Measurements from ENCODE around the gene NTSR2. TPM values are rescaled to one million over a fixed set of nuclear protein-coding genes. Genes with fewer than 3 reads are reported as not detected.

The NTSR2 gene
- total RNA-seq, 4 donors from 2014 or later: not detected

GRCh38 chr2:11630855-11631254, 39.1 kb downstream of the NTSR2 start:
- Histone ChIP-seq H3K4me3 (no peak overlapping the region), H3K4me1 (no peaks in the 10 kb centered on the region), H3K36me3 (no peaks in the 10 kb centered on the region), H3K27ac (no peak overlapping the region), H3K9me3 (no peaks in the 10 kb centered on the region), H3K27me3 (no peaks in the 10 kb centered on the region)
- TF ChIP-seq POLR2A (IDR thresholded peaks at IDR 0.05) (no peak), CTCF (IDR thresholded peaks at IDR 0.05) (no peak)
- intact Hi-C loops (cut with DNase I; ENCODE audit: low total_unique reads): no loop called here
- no peak for DNase-seq

GRCh38 chr2:11629851-11630250, 40.1 kb downstream of the NTSR2 start:
- Histone ChIP-seq H3K36me3 (no peaks in the 10 kb centered on the region), H3K9me3 (no peaks in the 10 kb centered on the region), H3K4me3 (no peak overlapping the region), H3K4me1 (no peaks in the 10 kb centered on the region), H3K27ac (no peak overlapping the region), H3K27me3 (no peaks in the 10 kb centered on the region)
- DNase-seq: no peak
- TF ChIP-seq CTCF (IDR thresholded peaks at IDR 0.05): no peak
- TF ChIP-seq POLR2A (IDR thresholded peaks at IDR 0.05): no peak
- intact Hi-C loops (cut with DNase I; ENCODE audit: low total_unique reads): no loop called here

- no peak for TF ChIP-seq CTCF (IDR thresholded peaks at IDR 0.05)
- no peak for TF ChIP-seq POLR2A (IDR thresholded peaks at IDR 0.05)
- no peaks in the 10 kb centered on the region for H3K36me3 ChIP-seq
- no peaks in the 10 kb centered on the region for H3K9me3 ChIP-seq
- H3K27me3 ChIP-seq: no peaks in the 10 kb centered on the region
- intact Hi-C loops (cut with DNase I; ENCODE audit: low total_unique reads): no loop called here
- H3K27ac ChIP-seq: no peak overlapping the region
- H3K4me1 ChIP-seq: no peaks in the 10 kb centered on the region
- DNase-seq: no peak
- H3K4me3 ChIP-seq: no peak overlapping the region
Observed at GRCh38 chr2:11629215-11629614, 40.8 kb downstream of the NTSR2 start.

- H3K9me3 ChIP-seq: no peaks in the 10 kb centered on the region
- H3K27ac ChIP-seq: no peak overlapping the region
- H3K27me3 ChIP-seq: no peaks in the 10 kb centered on the region
- intact Hi-C loops (cut with DNase I; ENCODE audit: low total_unique reads): no loop called here
- no peaks in the 10 kb centered on the region for H3K4me1 ChIP-seq
- TF ChIP-seq CTCF (IDR thresholded peaks at IDR 0.05): no peak
- TF ChIP-seq POLR2A (IDR thresholded peaks at IDR 0.05): no peak
- DNase-seq: no peak
- H3K4me3 ChIP-seq: no peak overlapping the region
- no peaks in the 10 kb centered on the region for H3K36me3 ChIP-seq
Observed at GRCh38 chr2:11628675-11629074, 41.3 kb downstream of the NTSR2 start.

GRCh38 chr2:11625671-11626070, 44.3 kb downstream of the NTSR2 start:
- Histone ChIP-seq H3K27ac (no peak overlapping the region), H3K4me1 (no peaks in the 10 kb centered on the region), H3K9me3 (no peaks in the 10 kb centered on the region), H3K27me3 (no peaks in the 10 kb centered on the region), H3K4me3 (no peak overlapping the region), H3K36me3 (no peaks in the 10 kb centered on the region)
- intact Hi-C loops (cut with DNase I; ENCODE audit: low total_unique reads): no loop called here
- no peak for TF ChIP-seq CTCF (IDR thresholded peaks at IDR 0.05)
- no peak for TF ChIP-seq POLR2A (IDR thresholded peaks at IDR 0.05)
- DNase-seq: no peak
